ENCODE measurements around the gene EPRS1.
A peak's percentile ranks its signal among the peaks of the same experiment; 100 is the strongest.
"Not testable (repeated sequence)": the region's sequence is repeated elsewhere in the genome, so short reads cannot be mapped to it uniquely, and the experiment has no call there.

The EPRS1 gene

GRCh38 chr1:220045356-220046051 is 801 bp downstream of the EPRS1 start:
- Histone ChIP-seq H3K27me3 (ENCODE audit: insufficient read depth, insufficient read length) (no peaks in the 10 kb centered on the region), H3K4me1 (ENCODE audit: insufficient read depth, insufficient read length) (no peaks in the 10 kb centered on the region), H3K9ac (ENCODE audit: insufficient read length, low read depth) (peak overlapping the region; percentile 98), H3K9me3 (ENCODE audit: insufficient read depth, low read length) (no peaks in the 10 kb centered on the region), H3K36me3 (ENCODE audit: insufficient read depth, insufficient read length, low read length) (peaks cover 8% of the 10 kb centered on the region), H3K4me3 (ENCODE audit: insufficient read length, low read depth) (peak overlapping the region; percentile 100)
- no peak for DNase-seq (ENCODE audit: low read depth, low spot score)
- TF ChIP-seq YY1 (IDR thresholded peaks at IDR 0.05; ENCODE audit: insufficient read depth, insufficient read length) (no peak), ZNF274 (IDR thresholded peaks at IDR 0.05; ENCODE audit: low read depth, low read length) (no peak), SUZ12 (IDR thresholded peaks at IDR 0.05; ENCODE audit: extremely low read depth, insufficient read depth, insufficient read length) (no peak)

GRCh38 chr1:220044678-220045355 is 1.5 kb downstream of the EPRS1 start:
- H3K4me1 ChIP-seq (ENCODE audit: insufficient read depth, insufficient read length) = no peaks in the 10 kb centered on the region
- H3K27me3 ChIP-seq (ENCODE audit: insufficient read depth, insufficient read length) = no peaks in the 10 kb centered on the region
- no peaks in the 10 kb centered on the region for H3K9me3 ChIP-seq (ENCODE audit: insufficient read depth, low read length)
- peak overlapping the region; percentile 98 for H3K9ac ChIP-seq (ENCODE audit: insufficient read length, low read depth)
- H3K4me3 ChIP-seq (ENCODE audit: insufficient read length, low read depth) = peak overlapping the region; percentile 100
- TF ChIP-seq YY1 (IDR thresholded peaks at IDR 0.05; ENCODE audit: insufficient read depth, insufficient read length) = no peak
- TF ChIP-seq SUZ12 (IDR thresholded peaks at IDR 0.05; ENCODE audit: extremely low read depth, insufficient read depth, insufficient read length) = no peak
- TF ChIP-seq ZNF274 (IDR thresholded peaks at IDR 0.05; ENCODE audit: low read depth, low read length) = no peak
- H3K36me3 ChIP-seq (ENCODE audit: insufficient read depth, insufficient read length, low read length) = peaks cover 15% of the 10 kb centered on the region
- DNase-seq (ENCODE audit: low read depth, low spot score) = no peak

- Histone ChIP-seq H3K9me3 (ENCODE audit: insufficient read depth, low read length) (no peaks in the 10 kb centered on the region), H3K36me3 (ENCODE audit: insufficient read depth, insufficient read length, low read length) (peaks cover 25% of the 10 kb centered on the region), H3K4me3 (ENCODE audit: insufficient read length, low read depth) (no peak overlapping the region), H3K27me3 (ENCODE audit: insufficient read depth, insufficient read length) (no peaks in the 10 kb centered on the region), H3K4me1 (ENCODE audit: insufficient read depth, insufficient read length) (no peaks in the 10 kb centered on the region), H3K9ac (ENCODE audit: insufficient read length, low read depth) (no peak overlapping the region)
- DNase-seq (ENCODE audit: low read depth, low spot score) = no peak
- TF ChIP-seq YY1 (IDR thresholded peaks at IDR 0.05; ENCODE audit: insufficient read depth, insufficient read length) (no peak), SUZ12 (IDR thresholded peaks at IDR 0.05; ENCODE audit: extremely low read depth, insufficient read depth, insufficient read length) (no peak), ZNF274 (IDR thresholded peaks at IDR 0.05; ENCODE audit: low read depth, low read length) (no peak)
These were observed 2.7 kb downstream of the EPRS1 start for GRCh38 chr1:220043646-220044045.

GRCh38 chr1:220040028-220040596 is 6.2 kb downstream of the EPRS1 start:
- H3K4me1 ChIP-seq (ENCODE audit: insufficient read depth, insufficient read length) = no peaks in the 10 kb centered on the region
- no peak for TF ChIP-seq YY1 (IDR thresholded peaks at IDR 0.05; ENCODE audit: insufficient read depth, insufficient read length)
- no peak for TF ChIP-seq SUZ12 (IDR thresholded peaks at IDR 0.05; ENCODE audit: extremely low read depth, insufficient read depth, insufficient read length)
- no peak for TF ChIP-seq ZNF274 (IDR thresholded peaks at IDR 0.05; ENCODE audit: low read depth, low read length)
- no peaks in the 10 kb centered on the region for H3K27me3 ChIP-seq (ENCODE audit: insufficient read depth, insufficient read length)
- H3K4me3 ChIP-seq (ENCODE audit: insufficient read length, low read depth) = no peak overlapping the region
- peaks cover 34% of the 10 kb centered on the region for H3K36me3 ChIP-seq (ENCODE audit: insufficient read depth, insufficient read length, low read length)
- no peaks in the 10 kb centered on the region for H3K9me3 ChIP-seq (ENCODE audit: insufficient read depth, low read length)
- DNase-seq (ENCODE audit: low read depth, low spot score) = no peak
- H3K9ac ChIP-seq (ENCODE audit: insufficient read length, low read depth) = no peak overlapping the region

GRCh38 chr1:220038640-220039039 is 7.7 kb downstream of the EPRS1 start:
- TF ChIP-seq ZNF274 (IDR thresholded peaks at IDR 0.05; ENCODE audit: low read depth, low read length) = no peak
- no peak for TF ChIP-seq SUZ12 (IDR thresholded peaks at IDR 0.05; ENCODE audit: extremely low read depth, insufficient read depth, insufficient read length)
- TF ChIP-seq YY1 (IDR thresholded peaks at IDR 0.05; ENCODE audit: insufficient read depth, insufficient read length) = no peak
- no peaks in the 10 kb centered on the region for H3K9me3 ChIP-seq (ENCODE audit: insufficient read depth, low read length)
- no peak for DNase-seq (ENCODE audit: low read depth, low spot score)

GRCh38 chr1:220037810-220038209 is 8.5 kb downstream of the EPRS1 start:
- H3K4me1 ChIP-seq (ENCODE audit: insufficient read depth, insufficient read length); H3K27me3 ChIP-seq (ENCODE audit: insufficient read depth, insufficient read length); H3K9me3 ChIP-seq (ENCODE audit: insufficient read depth, low read length); DNase-seq (ENCODE audit: low read depth, low spot score); H3K4me3 ChIP-seq (ENCODE audit: insufficient read length, low read depth); H3K9ac ChIP-seq (ENCODE audit: insufficient read length, low read depth): not testable (repeated sequence)
- peaks cover 34% of the 10 kb centered on the region for H3K36me3 ChIP-seq (ENCODE audit: insufficient read depth, insufficient read length, low read length)

More at GRCh38 chr1:220038640-220039039, 7.7 kb downstream of the EPRS1 start:
- Histone ChIP-seq H3K4me3 (ENCODE audit: insufficient read length, low read depth) (no peak overlapping the region), H3K36me3 (ENCODE audit: insufficient read depth, insufficient read length, low read length) (peaks cover 30% of the 10 kb centered on the region), H3K27me3 (ENCODE audit: insufficient read depth, insufficient read length) (no peaks in the 10 kb centered on the region), H3K9ac (ENCODE audit: insufficient read length, low read depth) (no peak overlapping the region), H3K4me1 (ENCODE audit: insufficient read depth, insufficient read length) (no peaks in the 10 kb centered on the region)

- no peaks in the 10 kb centered on the region for H3K9me3 ChIP-seq (ENCODE audit: insufficient read depth, low read length)
- TF ChIP-seq YY1 (IDR thresholded peaks at IDR 0.05; ENCODE audit: insufficient read depth, insufficient read length) (no peak), ZNF274 (IDR thresholded peaks at IDR 0.05; ENCODE audit: low read depth, low read length) (no peak), SUZ12 (IDR thresholded peaks at IDR 0.05; ENCODE audit: extremely low read depth, insufficient read depth, insufficient read length) (no peak)
- DNase-seq (ENCODE audit: low read depth, low spot score) = no peak
- no peak overlapping the region for H3K4me3 ChIP-seq (ENCODE audit: insufficient read length, low read depth)
- no peak overlapping the region for H3K9ac ChIP-seq (ENCODE audit: insufficient read length, low read depth)
- H3K36me3 ChIP-seq (ENCODE audit: insufficient read depth, insufficient read length, low read length) = peaks cover 46% of the 10 kb centered on the region
- no peaks in the 10 kb centered on the region for H3K27me3 ChIP-seq (ENCODE audit: insufficient read depth, insufficient read length)
- H3K4me1 ChIP-seq (ENCODE audit: insufficient read depth, insufficient read length) = no peaks in the 10 kb centered on the region
These were observed 13.4 kb downstream of the EPRS1 start for GRCh38 chr1:220032911-220033310.

Data from NT2/D1 (cell line).